GM12892 (cell line): ENCODE measurements around the gene PNPLA6.

ENCODE experiments used
- DNase-seq: peaks from one replicate; pipeline ENCODE4 v3.0.0; 2011; ENCODE audit not compliant: insufficient read length
- FAIRE-seq: peaks from 2 replicates; lab custom pipeline; 2011; peaks lifted over from hg19 to GRCh38; lab: Jason Lieb, UNC
- POLR2A ChIP-seq: IDR thresholded peaks from 2 replicates; pipeline ENCODE4 v1.6.1; 2011; ENCODE audit warnings: low read depth, low read length, control low read depth
- POLR2AphosphoS5 ChIP-seq: IDR thresholded peaks from 2 replicates; pipeline ENCODE4 v1.6.1; 2011; ENCODE audit warnings: low read depth, low read length, control low read depth
- TAF1 ChIP-seq: IDR thresholded peaks from 2 replicates; pipeline ENCODE4 v1.6.1; 2011; ENCODE audit warnings: low read depth, mild to moderate bottlenecking, control low read depth, low read length, borderline replicate concordance

PNPLA6 gene

GRCh38 chr19:7526059-7526929 lies 9.2 kb upstream of the PNPLA6 start:
- FAIRE-seq (no peak), DNase-seq (no peak)
- TF ChIP-seq POLR2AphosphoS5 (no peak), TAF1 (no peak), POLR2A (no peak)

GRCh38 chr19:7527516-7528191 lies 7.9 kb upstream of the PNPLA6 start:
- DNase-seq, result no peak
- no peak for TF ChIP-seq POLR2AphosphoS5
- FAIRE-seq, result no peak

GRCh38 chr19:7528192-7528519 lies 7.4 kb upstream of the PNPLA6 start:
- DNase-seq (peak; percentile 4), FAIRE-seq (no peak)

GRCh38 chr19:7528522-7529245 lies 6.8 kb upstream of the PNPLA6 start:
- no peak for DNase-seq
- no peak for FAIRE-seq
- TF ChIP-seq POLR2A (no peak), POLR2AphosphoS5 (no peak), TAF1 (no peak)

More at GRCh38 chr19:7528192-7528519, 7.4 kb upstream of the PNPLA6 start:
- TF ChIP-seq POLR2A, result no peak
- TF ChIP-seq TAF1, result no peak
- no peak for TF ChIP-seq POLR2AphosphoS5

DNA sequence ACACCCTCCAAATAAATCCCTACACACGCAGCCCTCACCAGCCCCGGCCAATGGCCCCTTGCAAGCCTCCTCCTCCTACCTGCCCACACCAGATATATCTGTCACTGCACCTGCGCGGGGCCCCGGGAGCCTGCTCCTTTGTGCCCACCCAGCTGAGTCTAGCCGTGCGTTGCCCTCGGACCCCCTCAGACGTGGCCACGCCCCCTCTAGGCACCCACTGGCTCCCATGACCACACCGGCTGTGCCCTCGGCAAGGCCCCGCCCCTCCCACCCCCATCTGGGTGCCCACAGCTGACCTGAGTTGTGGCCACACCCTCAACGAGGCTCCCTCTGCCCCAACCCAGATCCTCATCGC lies 6.3 kb upstream of the PNPLA6 start:
- TF ChIP-seq TAF1, result no peak
- no peak for TF ChIP-seq POLR2AphosphoS5
- TF ChIP-seq POLR2A, result no peak
- DNase-seq (no peak), FAIRE-seq (no peak)

DNA sequence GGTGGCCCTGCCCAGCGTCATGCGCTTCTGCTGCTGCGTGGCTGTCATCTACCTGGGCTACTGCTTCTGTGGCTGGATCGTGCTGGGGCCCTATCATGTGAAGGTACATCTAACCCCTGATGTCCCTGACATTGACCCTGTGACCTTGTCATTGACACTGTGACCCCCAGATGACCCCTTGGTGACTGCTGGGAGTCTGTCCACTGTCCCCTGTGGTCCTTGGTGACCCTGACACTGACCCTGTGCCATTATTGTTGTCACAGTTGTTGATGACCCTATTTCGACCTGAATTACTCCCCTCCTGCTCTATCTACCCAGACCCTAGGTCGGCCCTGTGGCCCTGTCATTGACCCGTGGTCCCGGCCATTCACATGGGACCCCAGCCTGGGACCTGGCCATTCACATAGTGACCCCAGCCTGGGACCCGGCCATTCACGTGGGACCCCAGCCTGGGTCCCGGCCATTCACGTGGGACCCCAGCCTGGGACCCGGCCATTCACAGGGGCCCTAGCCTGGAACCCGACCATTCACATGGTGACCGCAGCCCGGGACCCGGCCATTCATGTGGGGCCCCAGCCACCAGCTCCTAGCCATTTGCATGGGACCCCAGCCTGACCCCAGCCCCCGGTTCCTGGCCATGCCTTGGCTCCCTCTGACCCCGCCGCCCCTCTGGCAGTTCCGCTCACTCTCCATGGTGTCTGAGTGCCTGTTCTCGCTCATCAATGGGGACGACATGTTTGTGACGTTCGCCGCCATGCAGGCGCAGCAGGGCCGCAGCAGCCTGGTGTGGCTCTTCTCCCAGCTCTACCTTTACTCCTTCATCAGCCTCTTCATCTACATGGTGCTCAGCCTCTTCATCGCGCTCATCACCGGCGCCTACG lies 5.7 kb upstream of the PNPLA6 start:
- no peak for FAIRE-seq
- DNase-seq, result no peak
- no peak for TF ChIP-seq POLR2A
- no peak for TF ChIP-seq POLR2AphosphoS5
- no peak for TF ChIP-seq TAF1

GRCh38 chr19:7533281-7533885 lies 2.1 kb upstream of the PNPLA6 start:
- TF ChIP-seq TAF1, result no peak
- no peak for TF ChIP-seq POLR2AphosphoS5
- no peak for TF ChIP-seq POLR2A
- FAIRE-seq, result no peak
- no peak for DNase-seq

DNA sequence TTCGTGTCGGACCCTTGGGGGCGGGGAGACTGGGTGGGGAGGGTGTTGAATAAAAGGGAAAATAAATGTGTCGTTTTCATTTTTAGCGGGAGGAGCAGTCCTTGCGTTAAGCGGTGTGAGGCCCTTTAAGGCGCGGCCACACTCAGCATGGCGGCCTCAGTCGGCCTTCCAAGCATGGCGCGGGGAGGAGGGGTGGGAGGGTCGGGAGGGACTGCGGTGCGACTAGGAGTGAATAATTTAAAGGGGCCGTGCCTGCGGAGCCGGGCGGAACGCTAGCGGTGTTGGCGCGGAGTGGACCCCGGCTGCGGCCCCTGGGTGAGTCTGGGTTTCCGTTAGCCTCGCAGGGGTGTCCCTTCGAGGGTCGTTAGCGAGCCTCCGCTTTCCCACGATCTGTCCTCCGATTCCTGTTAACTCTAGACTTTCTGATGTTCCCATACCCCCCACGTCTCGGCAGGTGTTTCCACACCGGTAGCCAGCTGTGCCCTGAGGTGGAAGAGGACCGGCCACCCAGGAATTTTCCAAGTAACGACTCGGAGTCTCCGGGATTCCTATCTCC lies 1.5 kb upstream of the PNPLA6 start:
- peak; percentile 91 for FAIRE-seq
- peak; percentile 97 for DNase-seq
- TF ChIP-seq POLR2AphosphoS5 (no peak), TAF1 (no peak), POLR2A (no peak)

- TF ChIP-seq TAF1 (no peak), POLR2AphosphoS5 (no peak), POLR2A (no peak)
- DNase-seq, result no peak
- peak; percentile 24 for FAIRE-seq
These were observed 928 bp upstream of the PNPLA6 start for GRCh38 chr19:7534531-7535046.
